GM12801 (cell line): ENCODE results near the gene MELTF.

Experiments
- TF ChIP-seq, protein P1 (sequence below): IDR thresholded peaks from one replicate; pipeline ENCODE4 v1.5.1; 2011; ENCODE audit warnings: control low read depth; ENCODE audit not compliant: insufficient read length; ENCODE audit errors: extremely low read depth

The MELTF gene

DNA sequence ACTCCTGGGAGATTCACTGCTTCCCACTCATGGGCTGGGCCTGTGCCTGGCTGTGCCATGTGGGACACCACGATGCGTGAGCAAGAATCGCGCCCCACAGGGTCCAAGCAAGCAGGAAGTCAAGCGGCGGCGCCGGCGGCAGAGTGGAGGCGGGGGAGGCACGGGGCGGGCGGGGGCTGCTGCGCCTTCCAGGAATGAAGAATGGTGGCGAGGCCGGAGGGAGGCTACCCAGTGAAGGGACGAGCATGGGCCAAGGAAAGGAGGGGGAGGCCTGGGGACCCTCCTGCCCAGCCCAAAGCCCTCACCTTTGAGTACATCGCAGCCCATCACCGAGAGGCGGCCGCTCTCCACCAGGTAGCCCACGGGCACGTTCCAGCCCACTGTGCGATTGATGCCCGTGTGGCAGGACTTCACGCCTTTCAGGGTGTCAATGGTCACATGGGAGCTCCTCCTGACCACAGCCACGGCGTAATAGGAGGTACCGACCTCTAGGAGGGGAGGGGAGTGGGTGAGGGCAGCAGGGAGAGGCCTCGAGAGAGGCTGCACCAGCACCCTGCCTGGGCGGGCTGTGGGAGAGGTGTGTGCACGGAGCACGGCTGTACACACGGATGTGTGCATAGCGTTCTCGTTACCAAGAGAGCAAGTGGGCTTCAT, 5.5 kb downstream of the MELTF start:
- TF ChIP-seq, protein P1, sequence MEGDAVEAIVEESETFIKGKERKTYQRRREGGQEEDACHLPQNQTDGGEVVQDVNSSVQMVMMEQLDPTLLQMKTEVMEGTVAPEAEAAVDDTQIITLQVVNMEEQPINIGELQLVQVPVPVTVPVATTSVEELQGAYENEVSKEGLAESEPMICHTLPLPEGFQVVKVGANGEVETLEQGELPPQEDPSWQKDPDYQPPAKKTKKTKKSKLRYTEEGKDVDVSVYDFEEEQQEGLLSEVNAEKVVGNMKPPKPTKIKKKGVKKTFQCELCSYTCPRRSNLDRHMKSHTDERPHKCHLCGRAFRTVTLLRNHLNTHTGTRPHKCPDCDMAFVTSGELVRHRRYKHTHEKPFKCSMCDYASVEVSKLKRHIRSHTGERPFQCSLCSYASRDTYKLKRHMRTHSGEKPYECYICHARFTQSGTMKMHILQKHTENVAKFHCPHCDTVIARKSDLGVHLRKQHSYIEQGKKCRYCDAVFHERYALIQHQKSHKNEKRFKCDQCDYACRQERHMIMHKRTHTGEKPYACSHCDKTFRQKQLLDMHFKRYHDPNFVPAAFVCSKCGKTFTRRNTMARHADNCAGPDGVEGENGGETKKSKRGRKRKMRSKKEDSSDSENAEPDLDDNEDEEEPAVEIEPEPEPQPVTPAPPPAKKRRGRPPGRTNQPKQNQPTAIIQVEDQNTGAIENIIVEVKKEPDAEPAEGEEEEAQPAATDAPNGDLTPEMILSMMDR = no peak

- TF ChIP-seq, protein P1 = no peak
Observed at GRCh38 chr3:197023241-197023997, 6.2 kb downstream of the MELTF start.

- TF ChIP-seq, protein P1 = no peak
Observed at GRCh38 chr3:197022405-197023231, 7.0 kb downstream of the MELTF start.

GRCh38 chr3:197021729-197022404, 7.8 kb downstream of the MELTF start:
- TF ChIP-seq, protein P1 = no peak

GRCh38 chr3:197021231-197021630, 8.4 kb downstream of the MELTF start:
- TF ChIP-seq, protein P1 = no peak

DNA sequence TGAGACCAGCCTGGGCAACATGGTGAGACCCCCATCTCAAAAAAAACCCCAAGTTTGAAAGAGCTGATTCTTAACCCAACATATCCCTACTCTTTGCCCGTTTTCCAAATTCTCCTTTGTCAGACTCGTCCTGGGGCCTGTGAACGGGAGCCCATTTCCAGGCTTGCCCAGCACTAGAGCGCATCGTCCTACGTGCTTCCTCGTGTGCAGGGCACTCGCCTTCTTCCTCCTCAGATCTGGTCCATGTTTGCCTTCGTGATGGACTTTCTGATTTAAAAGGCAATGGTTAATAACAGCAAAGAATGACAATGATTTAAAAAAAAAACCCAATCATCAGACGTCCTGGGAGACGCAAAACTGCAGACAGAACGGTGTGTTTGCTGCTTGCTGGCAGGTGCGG, 10.1 kb downstream of the MELTF start:
- TF ChIP-seq, protein P1 = no peak

- TF ChIP-seq, protein P1 = no peak
Observed at GRCh38 chr3:197019021-197019420, 10.6 kb downstream of the MELTF start.
